Myocyte (in vitro differentiated cells): ENCODE data around the gene C2CD5. TPM values are rescaled to one million over a fixed set of nuclear protein-coding genes. Genes with fewer than 3 reads are reported as not detected.
"Not testable (repeated sequence)": the region's sequence is repeated elsewhere in the genome, so short reads cannot be mapped to it uniquely, and the experiment has no call there.

Experiments
- DNase-seq: peaks from one replicate; pipeline ENCODE4 v3.0.0-alpha.2; 2012; ENCODE audit warnings: low read depth
- total RNA-seq: library from RNA; depleted of rRNA; stranded (reverse); fragments of >200 nt; gene quantifications from 2 replicates; pipeline ENCODE4 v1.2.3, GENCODE V29; 2014

Gene C2CD5
- total RNA-seq, 1 donor from 2014 or later, result 7.9 TPM

- peak; percentile 36 for DNase-seq
Observed at GRCh38 chr12:22477166-22477893, 67.0 kb downstream of the C2CD5 start.

- DNase-seq, result no peak
Observed at GRCh38 chr12:22476133-22476532, 68.2 kb downstream of the C2CD5 start.

- DNase-seq, result no peak
Observed at GRCh38 chr12:22474970-22475720, 69.2 kb downstream of the C2CD5 start.

GRCh38 chr12:22473212-22473611, 71.1 kb downstream of the C2CD5 start:
- no peak for DNase-seq

GRCh38 chr12:22467190-22467589, 77.2 kb downstream of the C2CD5 start:
- DNase-seq, result no peak

GRCh38 chr12:22463306-22463705, 81.0 kb downstream of the C2CD5 start:
- no peak for DNase-seq

GRCh38 chr12:22461786-22462185, 82.6 kb downstream of the C2CD5 start:
- DNase-seq, result no peak

- DNase-seq, result peak; percentile 67
Observed at GRCh38 chr12:22459838-22460490, 84.4 kb downstream of the C2CD5 start.

- DNase-seq, result no peak
Observed at GRCh38 chr12:22458298-22458937, 85.9 kb downstream of the C2CD5 start.

- DNase-seq, result no peak
Observed at GRCh38 chr12:22457085-22457484, 87.3 kb downstream of the C2CD5 start.

GRCh38 chr12:22453511-22453910, 90.8 kb downstream of the C2CD5 start:
- no peak for DNase-seq

- no peak for DNase-seq
Observed at GRCh38 chr12:22447223-22447622, 97.1 kb downstream of the C2CD5 start.

- DNase-seq, result not testable (repeated sequence)
Observed at GRCh38 chr12:22444317-22444665, 100.1 kb downstream of the C2CD5 start.

GRCh38 chr12:22443379-22444316, 100.7 kb downstream of the C2CD5 start:
- peak; percentile 81 for DNase-seq

GRCh38 chr12:22437031-22437806, 107.1 kb downstream of the C2CD5 start:
- DNase-seq, result no peak

- no peak for DNase-seq
Observed at GRCh38 chr12:22435583-22435982, 108.8 kb downstream of the C2CD5 start.

- DNase-seq, result no peak
Observed at GRCh38 chr12:22431693-22432251, 112.6 kb downstream of the C2CD5 start.

- peak; percentile 37 for DNase-seq
Observed at GRCh38 chr12:22416801-22417200, 127.5 kb downstream of the C2CD5 start.
